Measurements from ENCODE around the gene TRUB2.

DNA sequence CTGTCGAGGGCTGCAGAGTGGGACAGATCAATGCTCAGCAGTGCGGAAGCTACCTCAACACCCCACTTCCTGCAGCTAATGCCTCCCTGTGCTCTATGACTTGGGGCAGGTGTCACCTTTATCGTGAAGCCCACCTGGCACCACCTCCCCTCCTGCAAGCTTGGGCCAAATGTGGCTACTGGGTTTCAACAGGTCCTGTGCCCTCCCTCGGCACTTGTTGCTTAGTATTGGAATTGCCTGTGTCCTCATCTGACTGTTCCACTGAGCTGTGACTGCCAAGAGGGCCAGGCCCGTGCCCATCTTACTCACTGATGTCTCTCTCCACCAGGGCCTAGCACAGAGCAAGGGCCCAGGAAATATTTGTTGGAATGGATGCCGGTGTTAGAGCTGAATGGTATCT lies 27.5 kb upstream of the TRUB2 start:
- TF ChIP-seq POLR2AphosphoS5 (IDR thresholded peaks at IDR 0.05; ENCODE audit: low read depth, low read length): no peak
- TF ChIP-seq POLR2A (IDR thresholded peaks at IDR 0.05; ENCODE audit: low read depth, low read length): no peak
- TF ChIP-seq SPI1 (IDR thresholded peaks at IDR 0.05; ENCODE audit: low read depth, low read length): no peak

Data from GM12891 (cell line).